GM21528 (cell line): ENCODE measurements around the gene APLF.
"Not testable (repeated sequence)": the region's sequence is repeated elsewhere in the genome, so short reads cannot be mapped to it uniquely, and the experiment has no call there.

Source experiments
- ATAC-seq: cut with Tn5 transposase; IDR thresholded peaks from one replicate; pipeline ENCODE4 v1.9.1; 2021; ENCODE audit warnings: mild to moderate bottlenecking, moderate library complexity; ENCODE audit not compliant: unreplicated experiment, low FRiP score

Gene APLF

DNA sequence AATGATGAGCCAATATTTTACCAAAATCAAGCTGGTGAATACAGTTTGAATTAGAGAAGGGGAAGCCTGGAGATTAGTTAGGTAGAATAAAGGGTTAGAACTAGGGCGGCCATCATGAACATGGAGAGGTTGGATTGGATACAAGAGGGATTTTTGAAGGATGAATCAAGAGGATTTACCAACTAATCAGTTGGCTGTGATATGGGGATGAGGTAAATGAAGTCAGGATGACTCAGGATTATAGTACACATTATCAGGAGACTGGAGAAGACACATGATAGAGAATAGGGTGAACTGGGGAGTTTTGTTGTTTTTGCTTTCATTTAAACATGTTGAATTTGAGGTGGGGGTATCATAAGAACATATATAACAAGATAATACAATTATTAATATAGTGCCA, 102.2 kb downstream of the APLF start:
- ATAC-seq = no peak

DNA sequence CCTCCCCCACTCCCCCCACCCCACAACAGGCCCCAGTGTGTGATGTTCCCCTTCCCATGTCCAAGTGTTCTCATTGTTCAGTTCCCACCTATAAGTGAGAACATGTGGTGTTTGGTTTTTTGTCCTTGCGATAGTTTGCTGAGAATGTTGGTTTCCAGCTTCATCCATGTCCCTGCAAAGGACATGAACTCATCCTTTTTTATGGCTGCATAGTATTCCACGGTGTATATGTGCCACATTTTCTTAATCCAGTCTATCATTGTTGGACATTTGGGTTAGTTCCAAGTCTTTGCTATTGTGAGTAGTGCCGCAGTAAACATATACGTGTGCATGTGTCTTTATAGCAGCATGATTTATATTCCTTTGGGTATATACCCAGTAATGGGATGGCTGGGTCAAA, 103.0 kb downstream of the APLF start:
- not testable (repeated sequence) for ATAC-seq

DNA sequence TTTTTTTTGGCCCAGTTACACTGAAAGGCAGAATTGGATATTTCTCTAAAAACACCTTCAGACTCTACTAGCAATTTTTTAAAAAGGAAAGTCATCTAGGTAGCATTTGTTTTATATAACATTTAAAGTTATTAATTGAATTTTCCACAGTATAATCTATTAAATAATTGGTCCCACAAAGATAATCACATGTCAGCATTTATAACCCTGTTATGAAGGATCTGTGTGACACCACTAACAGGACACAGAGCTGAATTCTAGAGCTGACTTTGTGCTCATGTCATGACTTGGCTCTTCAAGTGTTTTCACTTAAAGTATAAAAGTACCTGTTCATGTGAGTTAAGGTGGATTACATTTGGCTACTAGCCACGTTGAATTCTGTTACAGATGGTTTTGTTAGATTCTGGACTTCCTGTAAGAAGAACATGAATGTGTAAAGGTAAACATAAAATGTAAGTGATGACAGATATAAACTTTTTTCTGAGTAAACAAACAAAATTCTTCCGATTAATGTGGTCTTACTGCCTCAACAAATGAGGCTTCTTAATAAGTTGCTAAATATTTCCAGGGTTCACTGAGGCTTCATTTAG, 106.9 kb downstream of the APLF start:
- no peak for ATAC-seq

DNA sequence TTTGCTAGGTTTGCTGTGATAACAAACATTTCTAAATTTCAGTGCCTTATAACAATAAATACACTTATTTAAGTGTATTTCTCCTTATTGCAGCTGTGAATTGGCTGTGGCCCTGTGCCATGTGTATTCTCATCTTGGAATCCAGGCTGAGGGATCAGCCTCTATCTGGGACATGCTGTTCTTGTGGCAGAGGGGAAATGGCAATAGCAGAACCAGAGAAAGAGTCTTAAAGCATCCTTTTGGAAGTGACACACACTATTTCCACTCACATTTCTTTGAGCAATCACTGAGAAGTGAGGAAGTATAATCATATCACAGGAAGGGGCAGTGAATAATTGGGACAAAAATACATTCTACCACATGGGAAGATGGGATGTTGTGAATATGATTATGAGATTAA, 109.8 kb downstream of the APLF start:
- no peak for ATAC-seq

DNA sequence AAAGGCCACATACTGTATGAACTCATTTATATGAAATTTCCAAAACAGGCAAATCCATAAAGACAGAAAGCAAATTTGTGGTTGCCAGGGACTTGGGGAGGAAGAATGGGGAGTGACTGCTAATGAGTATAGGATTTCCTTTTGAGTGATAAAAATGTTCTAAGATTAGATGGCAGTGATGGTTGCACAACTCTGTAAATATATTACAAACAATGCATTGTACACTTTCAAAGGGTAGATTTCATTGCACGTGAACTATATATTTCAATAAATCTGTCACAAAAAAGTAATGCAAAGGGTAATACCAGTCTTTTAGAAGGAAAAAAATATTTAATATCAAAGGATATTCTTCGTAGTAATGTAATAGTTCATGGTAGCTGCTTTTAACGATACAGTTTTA, 112.3 kb downstream of the APLF start:
- no peak for ATAC-seq

DNA sequence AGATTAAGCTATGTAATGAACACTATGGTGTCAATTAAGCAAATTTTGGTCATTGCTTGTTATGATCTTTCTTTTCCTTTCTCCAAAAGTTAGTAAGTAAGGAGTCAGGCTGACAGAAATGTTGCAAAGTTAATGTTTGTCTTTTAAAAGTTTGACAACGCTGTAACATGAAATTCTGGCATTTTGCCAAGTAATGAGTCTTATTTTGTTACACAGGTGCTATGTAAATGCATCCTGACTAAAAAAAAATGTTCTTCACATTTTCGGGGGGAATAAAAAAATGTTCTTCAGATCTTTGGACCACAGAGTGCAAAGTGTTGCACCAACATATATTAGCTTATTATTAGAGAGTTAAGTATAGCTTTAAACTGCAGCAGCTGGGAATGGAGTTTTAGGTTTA, 121.2 kb downstream of the APLF start:
- no peak for ATAC-seq

DNA sequence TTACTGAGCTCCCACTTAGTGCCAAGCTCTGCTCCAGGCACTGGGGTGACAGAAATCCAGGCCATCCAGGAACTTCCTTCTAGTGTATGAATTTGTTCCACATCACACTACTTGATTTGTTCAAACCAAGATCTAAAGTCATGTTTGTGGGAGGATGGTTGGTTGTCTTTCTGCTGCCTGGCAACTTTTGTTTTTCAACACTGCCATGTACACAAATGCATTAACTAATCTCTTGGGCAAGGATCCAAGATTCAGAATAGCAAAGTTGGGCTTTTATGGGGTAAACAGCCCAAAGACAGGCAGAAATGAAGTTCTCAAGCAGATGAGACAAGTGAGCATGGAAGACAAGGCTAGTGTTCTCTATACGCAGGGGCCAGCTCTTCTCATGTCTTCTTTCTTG, 122.6 kb downstream of the APLF start:
- no peak for ATAC-seq

DNA sequence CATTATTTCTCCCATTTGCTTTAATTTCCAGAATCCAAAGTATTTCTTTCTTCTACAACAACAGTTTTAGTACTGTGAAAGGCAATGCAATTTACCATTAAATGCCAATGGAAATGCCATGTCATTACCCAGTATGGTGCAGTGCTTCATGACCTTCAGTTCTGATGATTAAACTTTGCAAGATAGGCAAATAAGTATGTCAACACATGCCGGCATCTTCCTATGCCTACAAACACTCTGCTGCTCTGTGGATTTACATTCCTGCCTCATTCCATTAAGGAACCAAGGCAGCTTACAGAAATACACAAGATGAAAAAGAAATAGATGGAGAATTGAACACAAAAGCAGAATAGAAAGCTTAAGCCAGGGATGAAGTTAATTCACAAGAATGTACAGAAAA, 123.3 kb downstream of the APLF start:
- ATAC-seq = no peak

DNA sequence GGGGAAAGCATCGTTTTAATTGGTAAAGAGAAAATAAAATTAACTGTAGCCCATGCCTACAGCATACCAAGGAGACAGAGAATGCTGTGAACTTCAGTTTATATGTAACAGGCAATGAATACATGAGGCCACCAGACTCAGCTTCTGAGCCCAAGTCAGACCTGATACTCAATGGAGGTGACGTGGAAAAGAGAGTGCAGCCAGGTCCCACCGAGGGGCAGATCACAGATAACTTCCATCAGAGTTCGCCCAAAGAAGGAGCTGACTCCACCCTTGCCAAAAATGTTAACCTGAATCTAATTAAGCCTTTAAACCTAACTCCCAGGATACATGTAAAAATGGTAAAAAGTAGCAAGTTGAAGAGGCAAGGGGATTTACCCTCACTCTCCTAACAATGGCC, 123.8 kb downstream of the APLF start:
- no peak for ATAC-seq

DNA sequence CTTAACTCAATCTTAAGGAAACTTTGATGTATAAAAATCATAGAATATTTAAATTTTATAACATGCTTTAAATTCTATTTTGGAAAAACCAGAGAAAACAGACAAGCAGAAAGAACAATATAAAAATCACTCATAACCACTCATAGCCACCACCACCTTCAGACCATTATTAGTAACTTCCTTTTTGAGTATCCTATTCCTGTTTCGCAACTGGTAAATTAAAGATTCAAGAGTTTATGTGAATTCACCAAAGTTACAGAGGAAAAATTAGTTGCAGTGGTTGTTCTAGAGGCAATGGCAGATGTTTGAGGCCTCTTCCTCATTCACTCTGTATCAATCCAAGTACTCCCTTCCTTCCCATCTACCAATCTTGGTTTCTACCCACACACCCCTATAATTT, 126.7 kb downstream of the APLF start:
- no peak for ATAC-seq

DNA sequence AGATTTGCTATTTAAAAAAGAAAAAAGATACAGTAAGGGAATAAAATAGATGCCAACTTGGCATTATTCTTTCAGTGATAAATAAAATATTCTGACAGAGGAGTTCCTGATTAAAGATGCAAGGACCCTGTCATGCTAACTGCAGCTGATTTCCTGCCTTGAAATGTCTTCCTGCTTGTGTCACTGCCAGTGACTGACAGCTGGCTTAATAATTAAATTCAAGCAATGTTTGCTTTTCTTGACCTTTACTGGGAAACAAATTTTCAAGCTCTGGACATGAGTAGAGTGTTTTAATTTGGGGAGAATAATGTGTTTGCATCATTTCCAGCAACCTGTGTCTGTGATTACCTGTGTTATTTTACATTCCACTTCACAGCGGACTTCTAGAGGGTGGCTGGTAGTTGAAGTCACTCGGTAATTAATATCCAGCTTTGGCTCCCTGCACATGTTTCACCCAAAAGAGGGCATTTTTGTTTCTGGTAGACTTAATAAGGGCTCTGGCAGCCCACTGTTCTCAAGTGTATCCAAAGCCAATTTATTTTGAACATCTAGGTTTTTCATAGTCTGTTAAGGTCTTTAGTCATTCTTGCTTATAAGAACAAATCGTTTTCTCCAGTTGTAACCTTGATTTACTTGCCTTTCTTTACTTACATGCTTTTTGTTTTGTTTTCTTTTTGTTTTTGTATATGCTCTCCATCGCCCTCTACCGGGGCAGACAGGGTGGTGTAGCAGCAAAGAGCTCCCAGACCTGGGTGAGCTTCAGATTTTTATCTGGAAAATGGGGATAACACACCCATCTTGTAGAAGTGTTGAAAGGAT, 127.5 kb downstream of the APLF start:
- peak; percentile 64 for ATAC-seq

DNA sequence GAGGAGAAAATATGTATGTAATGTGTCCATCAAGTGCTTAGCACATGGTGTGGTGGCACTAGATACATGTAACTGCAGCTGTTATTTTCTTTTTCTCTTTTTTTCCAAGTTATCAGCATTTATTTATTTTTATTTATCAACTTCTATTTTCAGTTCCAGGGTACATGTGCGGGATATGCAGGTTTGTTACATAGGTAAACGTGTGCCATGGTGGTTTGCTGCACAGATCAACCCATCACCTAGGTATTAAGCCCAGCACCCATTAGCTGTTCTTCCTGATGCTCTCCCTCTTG, 128.1 kb downstream of the APLF start:
- not testable (repeated sequence) for ATAC-seq

DNA sequence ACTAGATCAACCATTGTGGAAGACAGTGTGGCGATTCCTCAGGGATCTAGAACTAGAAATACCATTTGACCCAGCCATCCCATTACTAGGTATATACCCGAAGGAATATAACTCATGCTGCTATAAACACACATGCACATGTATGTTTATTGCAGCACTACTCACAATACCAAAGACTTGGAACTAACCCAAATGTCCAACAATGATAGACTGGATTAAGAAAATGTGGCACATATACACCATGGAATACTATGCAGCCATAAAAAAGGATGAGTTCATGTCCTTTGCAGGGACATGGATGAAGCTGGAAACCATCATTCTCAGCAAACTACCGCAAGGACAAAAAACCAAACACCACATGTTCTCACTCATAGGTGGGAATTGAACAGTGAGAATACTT, 133.1 kb downstream of the APLF start:
- ATAC-seq = not testable (repeated sequence)

DNA sequence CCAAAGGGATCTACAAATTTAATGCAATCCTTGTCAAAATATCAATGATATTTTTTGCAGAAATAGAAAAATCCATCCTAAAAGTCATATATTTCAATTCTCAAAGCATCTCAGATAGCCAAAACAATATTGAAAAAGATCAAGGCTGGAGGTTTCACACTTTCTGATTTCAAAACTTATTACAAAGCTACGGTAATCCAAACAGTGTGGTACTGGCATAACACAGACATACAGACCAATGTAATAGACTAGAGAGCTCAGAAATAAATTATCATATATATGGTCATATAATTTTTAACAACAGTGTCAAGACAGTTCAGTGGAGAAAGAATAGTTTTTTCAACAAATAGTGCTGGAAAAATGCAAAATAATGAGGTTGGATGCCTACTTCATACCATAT, 135.7 kb downstream of the APLF start:
- no peak for ATAC-seq

DNA sequence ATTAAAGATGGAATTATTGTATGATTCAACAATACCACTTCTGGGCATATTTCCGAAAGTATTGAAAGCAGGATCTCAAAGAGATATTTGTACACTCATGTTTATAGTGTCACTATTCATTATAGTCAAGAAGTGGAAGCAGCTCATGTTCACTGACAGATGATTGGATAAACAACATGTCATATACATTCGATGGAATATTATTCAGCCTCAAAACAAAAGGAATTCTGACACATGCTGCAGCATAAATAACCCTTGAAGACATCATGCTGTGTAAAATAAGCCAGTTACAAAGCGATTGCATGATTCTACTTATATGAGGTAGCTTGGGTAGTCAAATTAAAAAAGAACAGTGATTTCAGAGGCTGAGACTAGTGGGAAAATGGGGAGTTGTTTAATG, 136.7 kb downstream of the APLF start:
- no peak for ATAC-seq

DNA sequence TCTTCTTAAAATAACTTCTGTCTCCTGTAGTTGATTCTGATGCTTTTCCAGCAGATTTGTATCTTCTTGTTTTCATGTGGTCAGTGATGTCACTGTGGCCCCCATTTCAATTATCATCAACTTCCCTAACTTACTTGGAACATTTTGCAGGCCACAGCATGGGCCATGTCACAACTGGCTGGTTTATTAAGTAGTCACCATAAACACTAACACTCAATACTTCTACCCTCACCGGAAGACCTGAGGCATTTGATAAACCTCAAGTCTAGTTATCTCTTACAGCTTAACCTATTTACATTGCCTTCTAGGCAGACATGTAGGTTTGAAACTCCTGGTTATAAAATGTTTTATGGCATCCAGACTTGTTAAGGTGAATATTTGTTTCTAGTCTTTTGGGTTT, 138.6 kb downstream of the APLF start:
- ATAC-seq = no peak

DNA sequence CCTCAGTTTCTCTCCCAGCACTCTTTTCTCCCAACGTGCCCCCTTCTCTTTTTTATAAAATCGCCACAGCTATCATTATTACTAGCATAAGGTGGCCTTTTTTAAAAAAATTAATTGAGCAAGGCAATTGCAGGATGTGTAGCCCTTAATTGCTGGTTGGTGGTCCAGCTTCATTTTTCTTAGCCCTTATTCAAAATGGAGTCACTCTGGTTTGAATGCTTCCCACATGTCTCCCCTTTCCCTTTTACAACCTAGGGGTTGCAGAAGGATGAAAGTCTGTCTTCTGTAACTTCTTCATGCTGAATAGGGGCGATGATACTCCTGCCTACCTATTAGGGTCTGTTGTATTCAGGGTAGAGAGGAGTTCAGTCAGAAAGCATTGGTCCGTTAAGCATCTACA, 139.4 kb downstream of the APLF start:
- no peak for ATAC-seq

DNA sequence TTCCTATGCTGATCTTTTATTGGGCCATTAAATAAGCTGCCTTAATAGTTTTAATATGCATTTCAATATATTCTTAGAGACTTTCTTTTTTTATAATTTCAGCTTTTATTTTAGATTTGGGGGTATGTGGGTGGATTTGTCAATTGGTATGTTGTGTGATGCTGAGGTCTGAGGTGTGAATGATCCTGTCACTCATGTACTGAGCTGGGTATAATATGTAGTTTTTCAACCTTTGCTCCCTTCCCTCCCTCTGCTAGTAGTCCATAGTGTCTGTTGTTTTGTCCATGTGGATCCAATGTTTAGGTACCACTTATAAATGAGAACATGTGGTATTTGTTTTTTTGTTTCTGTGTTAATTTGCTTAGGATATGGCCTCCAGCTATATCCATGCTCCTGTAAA, 140.5 kb downstream of the APLF start:
- ATAC-seq = no peak

DNA sequence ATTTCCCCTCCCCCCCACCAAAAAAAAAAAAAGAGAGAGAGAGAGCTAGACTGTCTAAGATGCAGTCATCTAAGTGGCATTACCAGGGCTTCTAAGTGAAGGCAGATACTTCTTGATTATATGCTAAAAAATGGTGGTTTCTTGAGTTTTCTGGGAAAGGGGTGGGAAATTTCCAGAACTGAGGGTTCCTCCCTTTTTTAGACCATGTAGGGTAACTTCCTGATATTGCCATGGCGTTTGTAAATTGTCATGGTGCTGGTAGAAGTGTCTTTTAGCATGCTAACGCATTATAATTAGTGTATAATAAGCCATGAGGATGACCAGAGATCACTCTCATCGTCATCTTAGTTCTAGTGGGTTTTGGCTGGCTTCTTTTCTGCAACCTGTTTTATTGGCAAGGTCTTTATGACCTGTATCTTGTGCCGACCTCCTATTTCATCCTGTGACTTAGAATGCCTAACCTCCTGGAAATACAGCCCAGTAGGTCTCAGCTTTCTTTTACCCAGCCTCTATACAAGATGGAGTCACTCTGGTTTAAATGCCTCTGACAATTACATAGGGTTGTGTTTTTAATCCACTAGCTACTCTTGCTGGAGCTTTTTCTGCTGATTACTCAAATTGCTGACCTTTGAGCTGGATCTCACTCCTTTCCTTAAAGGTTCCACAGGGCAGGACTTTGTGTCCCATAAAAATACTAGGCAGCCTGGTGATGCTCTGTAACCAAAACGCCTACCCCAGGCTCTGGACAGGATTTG, 145.6 kb downstream of the APLF start:
- no peak for ATAC-seq

DNA sequence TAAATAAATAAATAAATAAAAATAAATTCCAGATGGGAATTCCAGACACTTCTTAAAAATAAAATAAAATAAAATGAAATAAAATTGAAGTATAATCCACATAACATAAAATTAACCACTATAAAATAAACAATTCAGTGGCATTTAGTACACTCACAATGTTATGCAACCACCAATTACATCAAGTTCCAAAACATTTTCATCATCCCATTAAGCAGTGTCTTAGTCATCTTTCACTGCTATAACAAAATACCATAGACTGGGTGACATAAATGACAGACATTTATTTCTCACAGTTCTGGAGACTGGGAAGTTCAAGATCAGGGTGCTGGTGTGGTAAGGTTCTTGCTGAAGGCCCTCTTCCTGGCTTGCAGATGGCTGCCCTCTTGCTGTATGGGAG, 153.4 kb downstream of the APLF start:
- no peak for ATAC-seq

DNA sequence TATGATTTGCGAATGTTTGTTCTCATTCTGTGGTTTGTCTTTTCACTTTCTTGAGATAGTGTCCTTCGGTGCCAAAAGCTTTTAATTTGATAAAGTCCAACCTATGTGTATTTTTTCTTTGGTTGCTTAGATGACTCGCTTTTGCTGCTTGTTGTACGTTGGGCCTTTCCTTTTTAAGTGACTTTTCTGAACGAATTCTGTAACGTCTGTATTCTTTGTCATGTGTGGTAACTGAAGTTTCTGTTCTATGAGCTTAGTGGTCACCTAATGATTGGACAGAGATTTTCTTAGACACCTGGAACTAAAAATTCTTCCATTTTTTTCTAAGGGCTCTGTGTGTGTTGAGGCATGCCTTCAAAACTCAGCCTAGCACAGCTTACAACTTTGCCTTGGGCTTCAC, 156.4 kb downstream of the APLF start:
- ATAC-seq = no peak

DNA sequence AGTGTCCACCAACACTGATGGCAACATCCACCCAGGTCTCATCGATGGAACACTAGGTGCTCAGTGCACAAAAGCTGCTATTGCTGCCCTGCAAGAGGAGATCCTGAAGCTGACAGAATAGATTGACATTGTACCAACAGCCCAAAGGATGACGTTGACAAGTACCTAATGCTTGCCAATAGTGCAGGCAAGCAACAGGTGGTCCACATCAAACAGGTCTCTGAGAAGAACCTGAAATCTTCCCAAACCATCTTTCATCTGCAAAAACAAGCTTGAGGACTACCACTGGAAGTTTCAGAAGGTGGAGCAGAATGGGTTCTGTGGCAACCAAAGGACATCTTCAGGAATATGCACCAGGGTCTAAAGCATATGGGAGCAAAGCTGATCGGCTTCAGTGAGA, 160.2 kb downstream of the APLF start:
- ATAC-seq = no peak
